Measurements from ENCODE around the gene USP3.

DNA sequence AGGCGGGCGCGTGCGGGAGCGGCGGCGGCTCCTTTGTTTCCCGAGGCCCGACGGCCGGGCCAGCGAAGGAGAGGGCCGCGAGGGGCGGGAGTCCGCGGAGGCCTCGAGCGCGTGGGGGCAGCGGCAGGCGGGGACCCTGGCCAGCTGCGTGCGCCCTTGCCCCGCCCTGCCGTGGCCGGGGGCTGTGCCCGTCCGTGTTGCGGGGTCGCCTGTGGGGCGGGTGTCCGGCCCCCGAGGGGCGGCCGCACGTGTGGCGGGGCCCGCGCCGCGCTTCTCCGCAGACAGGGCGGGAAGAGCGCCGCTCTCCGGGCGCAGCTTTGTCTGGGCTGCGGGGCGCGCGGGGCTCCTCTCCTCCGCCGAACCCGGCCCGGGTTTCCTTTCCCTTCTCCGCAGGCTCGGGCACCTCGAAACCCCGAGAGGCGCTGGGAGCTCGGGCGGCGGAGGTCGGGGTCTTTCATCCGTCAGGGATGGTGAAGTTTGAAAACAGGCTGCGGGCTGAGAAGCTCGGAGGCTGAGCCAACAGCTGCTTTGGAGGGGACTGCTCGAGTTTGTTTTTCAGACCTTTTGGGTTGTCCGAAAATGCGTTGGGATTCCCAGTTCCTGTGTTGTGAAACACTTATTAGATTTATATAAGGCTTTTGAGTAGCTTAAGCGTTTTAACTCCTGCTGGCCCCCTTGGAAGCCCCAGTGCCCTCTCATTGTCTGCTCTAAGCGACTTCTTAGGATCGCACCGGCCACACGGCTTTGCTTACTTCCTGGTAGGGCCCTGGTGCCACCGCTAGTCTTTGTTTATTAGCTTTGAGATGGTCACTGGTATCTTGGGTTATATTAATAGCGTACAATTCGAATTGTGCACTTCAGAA is 817 bp downstream of the USP3 start:
- peak; percentile 42 for TF ChIP-seq POLR2AphosphoS5 (IDR thresholded peaks at IDR 0.05)
- TF ChIP-seq, protein P1, sequence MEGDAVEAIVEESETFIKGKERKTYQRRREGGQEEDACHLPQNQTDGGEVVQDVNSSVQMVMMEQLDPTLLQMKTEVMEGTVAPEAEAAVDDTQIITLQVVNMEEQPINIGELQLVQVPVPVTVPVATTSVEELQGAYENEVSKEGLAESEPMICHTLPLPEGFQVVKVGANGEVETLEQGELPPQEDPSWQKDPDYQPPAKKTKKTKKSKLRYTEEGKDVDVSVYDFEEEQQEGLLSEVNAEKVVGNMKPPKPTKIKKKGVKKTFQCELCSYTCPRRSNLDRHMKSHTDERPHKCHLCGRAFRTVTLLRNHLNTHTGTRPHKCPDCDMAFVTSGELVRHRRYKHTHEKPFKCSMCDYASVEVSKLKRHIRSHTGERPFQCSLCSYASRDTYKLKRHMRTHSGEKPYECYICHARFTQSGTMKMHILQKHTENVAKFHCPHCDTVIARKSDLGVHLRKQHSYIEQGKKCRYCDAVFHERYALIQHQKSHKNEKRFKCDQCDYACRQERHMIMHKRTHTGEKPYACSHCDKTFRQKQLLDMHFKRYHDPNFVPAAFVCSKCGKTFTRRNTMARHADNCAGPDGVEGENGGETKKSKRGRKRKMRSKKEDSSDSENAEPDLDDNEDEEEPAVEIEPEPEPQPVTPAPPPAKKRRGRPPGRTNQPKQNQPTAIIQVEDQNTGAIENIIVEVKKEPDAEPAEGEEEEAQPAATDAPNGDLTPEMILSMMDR (IDR thresholded peaks at IDR 0.05) = peak in 3 of 4 experiments; percentile 27 to 55 (median 43)
- TF ChIP-seq POLR2A (IDR thresholded peaks at IDR 0.05) = peak; percentile 15 to 27

Data from gastroesophageal sphincter (tissue), 3 donors.